ENCODE results near the gene CPT1B.
"Not testable (repeated sequence)": the region's sequence is repeated elsewhere in the genome, so short reads cannot be mapped to it uniquely, and the experiment has no call there.

CPT1B gene

GRCh38 chr22:50577987-50578775 is at the start of gene CPT1B:
CPT1B (minus strand) TSS chr22:50578427; CDS start chr22:50577915, 512 bp downstream.
- DNase-seq (ENCODE audit: low read depth): peak; percentile 28

GRCh38 chr22:50626850-50627641 is 48.8 kb upstream of the CPT1B start:
- DNase-seq (ENCODE audit: low read depth): no peak

- DNase-seq (ENCODE audit: low read depth): no peak
Measured at GRCh38 chr22:50626314-50626849, 48.2 kb upstream of the CPT1B start.

- DNase-seq (ENCODE audit: low read depth): no peak
Measured at GRCh38 chr22:50625568-50626313, 47.5 kb upstream of the CPT1B start.

GRCh38 chr22:50625131-50625567 is 46.9 kb upstream of the CPT1B start:
- no peak for DNase-seq (ENCODE audit: low read depth)

GRCh38 chr22:50624347-50625130 is 46.3 kb upstream of the CPT1B start:
- no peak for DNase-seq (ENCODE audit: low read depth)

GRCh38 chr22:50622723-50623327 is 44.6 kb upstream of the CPT1B start:
- DNase-seq (ENCODE audit: low read depth): no peak

GRCh38 chr22:50621948-50622722 is 43.9 kb upstream of the CPT1B start:
- no peak for DNase-seq (ENCODE audit: low read depth)

- no peak for DNase-seq (ENCODE audit: low read depth)
Measured at GRCh38 chr22:50621356-50621880, 43.2 kb upstream of the CPT1B start.

GRCh38 chr22:50620593-50621355 is 42.5 kb upstream of the CPT1B start:
- no peak for DNase-seq (ENCODE audit: low read depth)

- DNase-seq (ENCODE audit: low read depth): not testable (repeated sequence)
Measured at GRCh38 chr22:50614296-50614695, 36.1 kb upstream of the CPT1B start.

- DNase-seq (ENCODE audit: low read depth): no peak
Measured at GRCh38 chr22:50613291-50613981, 35.2 kb upstream of the CPT1B start.

- DNase-seq (ENCODE audit: low read depth): no peak
Measured at GRCh38 chr22:50612528-50613221, 34.4 kb upstream of the CPT1B start.

- no peak for DNase-seq (ENCODE audit: low read depth)
Measured at GRCh38 chr22:50612168-50612527, 33.9 kb upstream of the CPT1B start.

- DNase-seq (ENCODE audit: low read depth): no peak
Measured at GRCh38 chr22:50611341-50612060, 33.3 kb upstream of the CPT1B start.

- no peak for DNase-seq (ENCODE audit: low read depth)
Measured at GRCh38 chr22:50610581-50610980, 32.4 kb upstream of the CPT1B start.

- no peak for DNase-seq (ENCODE audit: low read depth)
Measured at GRCh38 chr22:50610041-50610451, 31.8 kb upstream of the CPT1B start.

Measured in fibroblast of gingiva (primary cell).